GM12878 (cell line): ENCODE measurements around the gene IGF1R. TPM values are rescaled to one million over a fixed set of nuclear protein-coding genes. Genes with fewer than 3 reads are reported as not detected.

Source experiments
- ATAC-seq: fragments of 200-7000 bp; cut with Tn5 transposase; 3 replicates; pipeline ENCODE4 v1.9.1; 2020; ENCODE audit warnings: mild to moderate bottlenecking, moderate library complexity
- BruUV-seq: library from RNA; stranded (reverse); fragments of 400-500 nt; replicated peaks from 2 replicates; lab custom pipeline; 2021; lab: Mats Ljungman, UMichigan
- CTCF ChIA-PET: fragments of 300-600 bp; sonication (Branson Sonifier 250); formaldehyde crosslinking; extraction: SDS; loops from one replicate; lab custom pipeline; 2021; ENCODE audit warnings: inconsistent platforms; lab: Yijun Ruan, JAX
- POLR2A ChIA-PET: fragments of 350-600 bp; formaldehyde crosslinking; extraction: SDS; loops from one replicate; lab custom pipeline; 2021; ENCODE audit warnings: inconsistent platforms; lab: Charles Lee
- RAD21 ChIA-PET: fragments of 300-600 bp; sonication (Branson Sonifier 250); formaldehyde crosslinking; loops from one replicate; lab custom pipeline; 2023; ENCODE audit warnings: antibody characterized with exemption; ENCODE audit not compliant: unreplicated experiment; lab: Charles Lee
- SMC1A ChIA-PET: fragments of 300-600 bp; sonication (Branson Sonifier 250); formaldehyde crosslinking; loops from one replicate; lab custom pipeline; 2023; ENCODE audit not compliant: unreplicated experiment, uncharacterized antibody; lab: Charles Lee
- DNase-seq: peaks from one replicate; pipeline ENCODE4 v3.0.0-alpha.2; 2011; ENCODE audit warnings: low read depth, low spot score
- FAIRE-seq: peaks from 3 replicates; lab custom pipeline; 2011; peaks lifted over from hg19 to GRCh38; lab: Jason Lieb, UNC
- H2AFZ ChIP-seq: 2 replicates; pipeline ENCODE4 v1.6.0; 2011; ENCODE audit warnings: low read depth, low read length, control low read depth; ENCODE audit not compliant: control insufficient read depth
- H3K27ac ChIP-seq: 2 replicates; pipeline ENCODE4 v1.5.1; 2011; ENCODE audit warnings: control low read depth; ENCODE audit not compliant: control insufficient read depth, insufficient read depth
- H3K27me3 ChIP-seq, 2 experiments: replicated peaks in 1 of 2; 2 replicates each; pipeline versions ENCODE4 v1.6.0 to v1.6.1; 2011; ENCODE audit warnings: low read length in 1 of 2; ENCODE audit not compliant: control insufficient read depth in 2 of 2, insufficient read depth in 2 of 2
- H3K36me3 ChIP-seq, 2 experiments: 2 replicates each; pipeline ENCODE4 v1.5.1; 2011; ENCODE audit warnings: low read length in 1 of 2; ENCODE audit not compliant: control insufficient read depth in 2 of 2, insufficient read depth in 2 of 2
- H3K4me1 ChIP-seq: 2 replicates; pipeline ENCODE4 v1.6.1; 2011; ENCODE audit warnings: mild to moderate bottlenecking, low read length, moderate library complexity, mixed read lengths; ENCODE audit not compliant: control insufficient read depth, insufficient read depth
- H3K4me2 ChIP-seq: 2 replicates; pipeline ENCODE4 v1.6.0; 2011; ENCODE audit warnings: control low read depth; ENCODE audit not compliant: control insufficient read depth, insufficient read depth
- H3K4me3 ChIP-seq: fragments of 200-600 bp; sonication (generic); 2 replicates; pipeline ENCODE4 v1.5.1; 2016
- H3K79me2 ChIP-seq: 2 replicates; pipeline ENCODE4 v1.6.0; 2011; ENCODE audit warnings: low read length; ENCODE audit not compliant: control insufficient read depth, insufficient read depth
- H3K9ac ChIP-seq: 2 replicates; pipeline ENCODE4 v1.8.0; 2011; ENCODE audit warnings: low read length, control low read depth, mixed read lengths; ENCODE audit not compliant: control insufficient read depth, insufficient read depth
- H3K9me3 ChIP-seq: replicated peaks from 3 replicates; pipeline ENCODE4 v1.5.1; 2011; ENCODE audit warnings: mild to moderate bottlenecking, low read length; ENCODE audit not compliant: control insufficient read depth, insufficient read depth
- H4K20me1 ChIP-seq: 2 replicates; pipeline ENCODE4 v1.6.0; 2011; ENCODE audit not compliant: control insufficient read depth, insufficient read depth
- BHLHE40 ChIP-seq, 2 experiments: fragments of 450-650 bp in 1 of 2; IDR thresholded peaks; 2 replicates each; pipeline ENCODE4 v1.6.1; 2011 to 2017; ENCODE audit warnings: low read depth in 2 of 2, borderline replicate concordance in 1 of 2, improper control_type of control experiment in 1 of 2, low read length in 1 of 2, mild to moderate bottlenecking in 1 of 2
- CBX3 ChIP-seq: fragments of 200-600 bp; sonication (generic); IDR thresholded peaks from 2 replicates; pipeline ENCODE4 v1.6.1; 2016; ENCODE audit warnings: low read depth, borderline replicate concordance
- CBX5 ChIP-seq: sonication (generic); IDR thresholded peaks from 2 replicates; pipeline ENCODE4 v1.6.1; 2016; ENCODE audit warnings: low read depth, moderate library complexity, mild to moderate bottlenecking, inconsistent platforms
- DPF2 ChIP-seq: fragments of 450-650 bp; IDR thresholded peaks from 2 replicates; pipeline ENCODE4 v1.6.1; 2017; ENCODE audit warnings: mild to moderate bottlenecking
- IKZF1 ChIP-seq: fragments of 450-650 bp; conservative IDR thresholded peaks from 2 replicates; pipeline ENCODE4 v1.6.1; 2017; ENCODE audit warnings: antibody characterized with exemption, mild to moderate bottlenecking
- IRF4 ChIP-seq: IDR thresholded peaks from 2 replicates; pipeline ENCODE4 v1.6.1; 2011; ENCODE audit warnings: low read depth, low read length
- NKRF ChIP-seq: fragments of 450-650 bp; conservative IDR thresholded peaks from 2 replicates; pipeline ENCODE4 v1.6.1; 2017; ENCODE audit warnings: mild to moderate bottlenecking, moderate library complexity
- NRF1 ChIP-seq: conservative IDR thresholded peaks from 2 replicates; pipeline ENCODE4 v1.6.1; 2011; ENCODE audit warnings: mild to moderate bottlenecking, low read depth, low read length, improper control_type of control experiment
- PBX3 ChIP-seq: IDR thresholded peaks from 2 replicates; pipeline ENCODE4 v1.6.1; 2011; ENCODE audit warnings: mild to moderate bottlenecking, low read depth, low read length, moderate library complexity; ENCODE audit not compliant: insufficient replicate concordance
- RBBP5 ChIP-seq: fragments of 200-600 bp; sonication (generic); conservative IDR thresholded peaks from 2 replicates; pipeline ENCODE4 v1.6.1; 2016
- SMAD1 ChIP-seq: fragments of 450-650 bp; IDR thresholded peaks from 2 replicates; pipeline ENCODE4 v1.6.1; 2018; ENCODE audit warnings: mild to moderate bottlenecking, low read depth; ENCODE audit not compliant: partially characterized antibody
- STAT1 ChIP-seq: fragments of 450-650 bp; conservative IDR thresholded peaks from 2 replicates; pipeline ENCODE4 v1.6.1; 2014; ENCODE audit warnings: antibody characterized with exemption, mild to moderate bottlenecking
- TAF1 ChIP-seq: IDR thresholded peaks from 2 replicates; pipeline ENCODE4 v1.6.1; 2011; ENCODE audit warnings: mild to moderate bottlenecking, low read depth, low read length, borderline replicate concordance
- TARDBP ChIP-seq: IDR thresholded peaks from 2 replicates; pipeline ENCODE4 v1.6.1; 2016; ENCODE audit warnings: borderline replicate concordance
- TCF7 ChIP-seq: IDR thresholded peaks from 2 replicates; pipeline ENCODE4 v1.6.1; 2014; ENCODE audit warnings: antibody characterized with exemption, borderline replicate concordance
- USF2 ChIP-seq: IDR thresholded peaks from 2 replicates; pipeline ENCODE4 v1.6.1; 2011; ENCODE audit warnings: low read depth, low read length, improper control_type of control experiment, borderline replicate concordance
- ZNF384 ChIP-seq: IDR thresholded peaks from 2 replicates; pipeline ENCODE4 v1.6.1; 2012; ENCODE audit warnings: low read depth, mild to moderate bottlenecking, low read length, improper control_type of control experiment, borderline replicate concordance
- ZNF687 ChIP-seq: fragments of 450-650 bp; IDR thresholded peaks from 2 replicates; pipeline ENCODE4 v1.6.1; 2017; ENCODE audit warnings: mild to moderate bottlenecking, moderate library complexity
- WGBS: methylation state at CpG from one replicate; pipeline ENCODE4 v1.1.6; 2016; ENCODE audit warnings: low lambda C conversion rate; ENCODE audit not compliant: insufficient replicate concordance, insufficient coverage; ENCODE audit errors: missing lambda C conversion rate; 5-methylcytosine and 5-hydroxymethylcytosine counted together
- in situ Hi-C: fragments of 300-500 bp; cut with MboI; formaldehyde crosslinking; loops from 9 replicates; pipeline ENCODE4 v1.14.3; 2018; ENCODE audit warnings: mixed read lengths
- intact Hi-C: fragments of 100-400 bp; cut with micrococcal nuclease; formaldehyde crosslinking; loops from one replicate; pipeline ENCODE4 v1.14.2; 2022; ENCODE audit not compliant: unreplicated experiment
- polyA plus RNA-seq, 11 experiments: library from polyadenylated mRNA; depleted of rRNA in 4 of 11; unstranded in 6 of 11; stranded (reverse) in 5 of 11; fragments of >200 nt; fragmentation: Nextera tagmentation in 4 of 11; fragmentation: Illumina TruSeq in 1 of 11; extraction: Ambion mirVana in 4 of 11; extraction: Trizol in 1 of 11; gene quantifications; 1 replicate in 1 of 11; 2 replicates in 10 of 11; pipeline versions ENCODE4 v1.2.1 to v1.2.3, GENCODE V29; 2011 to 2016; ENCODE audit warnings: inconsistent platforms in 2 of 11, missing spikeins in 2 of 11, low read depth in 1 of 11
- total RNA-seq, 4 experiments: library from RNA; depleted of rRNA in 3 of 4; stranded (reverse); fragments of >200 nt in 3 of 4; fragmentation: Illumina TruSeq in 1 of 4; extraction: Trizol in 1 of 4; gene quantifications; 2 replicates each; pipeline versions ENCODE4 v1.2.1 to v1.2.3, GENCODE V29; 2013 to 2021

Gene IGF1R
- total and polyA plus RNA-seq, 10 of the 15 experiments (the other 5 are each of a cell fraction or from before 2014, with no cell fraction given) = 0.03 to 2.7 (median 0.66) TPM

- in situ Hi-C loops = no loop called here
- Histone ChIP-seq H3K27me3 (no peaks in the 10 kb centered on the region), H3K4me1 (no peaks in the 10 kb centered on the region), H3K4me2 (no peak overlapping the region), H3K36me3 (no peaks in the 10 kb centered on the region), H3K9me3 (no peaks in the 10 kb centered on the region), H3K79me2 (no peaks in the 10 kb centered on the region), H2AFZ (no peak overlapping the region), H3K27ac (no peak overlapping the region), H4K20me1 (no peaks in the 10 kb centered on the region), H3K9ac (no peak overlapping the region), H3K4me3 (no peak overlapping the region)
- 15% methylated on average over 3 of the region's 3 CpGs for WGBS
- SMC1A ChIA-PET = interaction anchor here (1.0 to 1.7 kb wide), 3 partner anchors 11 to 130 kb away, joined by 3 to 8 read pairs (median 4); no protein-coding TSS in a partner anchor
- POLR2A ChIA-PET = no interaction called here
- DNase-seq = no peak
- ATAC-seq = no peak
- CTCF ChIA-PET = interaction anchor here (1.2 to 1.6 kb wide), 3 partner anchors 9 to 17 kb away, joined by 3 to 4 read pairs (median 3); no protein-coding TSS in a partner anchor
- intact Hi-C loops = no loop called here
- FAIRE-seq = no peak
- RAD21 ChIA-PET = no interaction called here
- BruUV-seq = no TSS peak
- TF ChIP-seq TAF1 (no peak), CBX5 (no peak), SMAD1 (no peak), DPF2 (no peak), NRF1 (no peak), USF2 (no peak), PBX3 (no peak), NKRF (no peak), BHLHE40 (IDR thresholded peaks at IDR 0.05; ENCODE audit: borderline replicate concordance in 1 of 2, low read depth in 2 of 2, low read length in 1 of 2) (no peak), IRF4 (no peak), RBBP5 (no peak), ZNF384 (no peak), TARDBP (no peak), CBX3 (no peak), ZNF687 (no peak), STAT1 (no peak), IKZF1 (no peak), TCF7 (no peak)
Measured at GRCh38 chr15:98927022-98927421, 278.7 kb downstream of the IGF1R start.
